GM12873 (cell line): ENCODE results near the gene ZNF680.

ENCODE experiments used
- CTCF ChIP-seq: IDR thresholded peaks from 2 replicates; pipeline ENCODE4 v1.5.1; 2012; ENCODE audit warnings: low read depth, mild to moderate bottlenecking, moderate library complexity, low read length, control low read depth; ENCODE audit not compliant: insufficient read depth; ENCODE audit errors: missing control alignments

ZNF680 gene

GRCh38 chr7:64544010-64544409, 18.9 kb downstream of the ZNF680 start:
- no peak for TF ChIP-seq CTCF

GRCh38 chr7:64541438-64542359, 21.2 kb downstream of the ZNF680 start:
- no peak for TF ChIP-seq CTCF

GRCh38 chr7:64533756-64534155, 29.1 kb downstream of the ZNF680 start:
- TF ChIP-seq CTCF, result no peak

- TF ChIP-seq CTCF, result no peak
Observed at GRCh38 chr7:64528770-64529169, 34.1 kb downstream of the ZNF680 start.

- TF ChIP-seq CTCF, result no peak
Observed at GRCh38 chr7:64521409-64521984, 41.4 kb downstream of the ZNF680 start.

GRCh38 chr7:64516451-64516850, 46.4 kb downstream of the ZNF680 start:
- no peak for TF ChIP-seq CTCF

GRCh38 chr7:64515781-64516180, 47.1 kb downstream of the ZNF680 start:
- no peak for TF ChIP-seq CTCF
